ENCODE measurements around the gene SH3D19.

Gene SH3D19

DNA sequence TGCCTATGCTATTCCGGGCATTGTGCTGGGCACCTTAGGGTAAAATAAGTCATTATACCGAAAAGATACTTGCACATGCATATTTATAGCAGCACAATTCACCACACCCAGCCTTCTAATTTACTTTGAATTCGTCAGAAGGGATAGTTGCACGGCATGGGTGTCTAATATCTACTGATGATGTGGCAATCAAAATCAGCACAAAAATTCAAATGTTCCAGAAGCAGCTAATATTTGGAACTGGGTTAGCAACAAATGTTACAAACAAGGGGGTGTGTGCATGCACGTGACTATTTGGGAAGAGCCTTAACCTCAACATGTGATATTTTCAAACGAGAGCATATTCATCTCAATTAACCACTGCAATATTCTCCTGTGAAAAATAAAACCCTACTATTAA is 128.2 kb downstream of the SH3D19 start:
- no peak for DNase-seq (ENCODE audit: low read depth)

DNA sequence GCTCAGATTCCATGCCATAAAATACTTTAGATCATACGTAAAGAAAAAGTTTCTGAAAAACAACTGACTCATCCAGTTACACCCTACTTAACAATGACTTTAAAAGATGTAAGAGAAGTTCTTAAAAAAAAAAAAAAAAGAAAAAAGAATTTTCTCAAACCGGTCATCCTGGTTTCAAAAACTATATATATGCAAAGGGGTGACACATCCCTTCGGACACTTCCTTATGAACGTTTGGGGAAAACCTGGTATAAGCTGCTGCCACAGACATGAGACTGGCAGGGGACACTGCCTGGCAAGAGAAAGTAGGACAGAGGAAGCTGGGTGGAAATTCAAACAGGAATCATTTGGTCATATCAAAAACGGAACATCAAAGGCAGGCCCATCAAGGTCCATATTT is 129.6 kb downstream of the SH3D19 start:
- DNase-seq (ENCODE audit: low read depth): no peak

DNA sequence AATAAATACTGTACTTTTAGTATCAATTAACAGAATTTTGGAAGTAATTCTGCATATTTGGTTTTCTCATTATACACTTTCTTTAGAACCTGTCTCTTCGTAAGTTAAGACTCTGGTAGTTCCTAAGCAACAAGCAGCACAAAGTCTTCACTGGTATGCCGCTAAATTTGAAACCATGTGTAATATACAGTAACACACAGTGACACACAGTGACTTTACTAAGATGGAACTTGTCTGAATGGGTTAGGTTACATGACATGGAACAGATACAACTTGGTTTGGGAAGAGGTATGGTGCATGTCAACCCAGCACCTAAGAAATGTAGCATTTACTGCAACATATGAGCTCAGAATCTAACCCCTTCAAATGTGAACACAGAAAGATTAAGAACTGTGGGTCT is 132.0 kb downstream of the SH3D19 start:
- no peak for DNase-seq (ENCODE audit: low read depth)

DNA sequence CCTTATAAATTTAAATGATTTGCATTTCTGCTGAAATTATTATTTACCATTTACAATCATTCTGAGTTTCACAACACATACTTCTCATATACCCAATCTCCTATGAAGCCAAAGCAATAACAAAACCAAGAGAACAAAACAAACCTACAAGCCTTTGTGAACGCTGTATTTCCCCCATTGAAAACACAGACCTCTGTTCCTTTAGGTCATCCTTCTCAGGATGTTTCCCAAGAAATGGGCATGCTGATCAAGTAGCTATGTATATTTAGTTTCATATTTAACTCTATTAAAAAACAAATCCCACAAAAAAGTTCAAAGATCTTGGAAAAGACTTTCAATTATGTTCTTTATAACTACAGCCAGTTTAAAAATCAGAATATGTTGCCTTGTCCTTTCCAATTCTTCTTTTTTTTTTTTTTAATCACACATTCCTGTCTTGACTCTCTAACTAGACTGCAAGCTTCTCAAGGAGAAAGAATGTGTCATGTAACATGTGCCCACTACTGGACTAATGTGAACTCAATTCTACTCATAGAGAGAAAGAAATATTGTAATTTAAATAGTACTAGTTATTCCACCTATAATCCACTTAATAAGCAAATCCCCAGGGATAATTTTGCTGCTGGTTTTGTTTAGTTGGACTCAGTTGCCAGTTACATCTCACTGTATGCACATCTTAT is 132.7 kb downstream of the SH3D19 start:
- DNase-seq (ENCODE audit: low read depth): no peak

DNA sequence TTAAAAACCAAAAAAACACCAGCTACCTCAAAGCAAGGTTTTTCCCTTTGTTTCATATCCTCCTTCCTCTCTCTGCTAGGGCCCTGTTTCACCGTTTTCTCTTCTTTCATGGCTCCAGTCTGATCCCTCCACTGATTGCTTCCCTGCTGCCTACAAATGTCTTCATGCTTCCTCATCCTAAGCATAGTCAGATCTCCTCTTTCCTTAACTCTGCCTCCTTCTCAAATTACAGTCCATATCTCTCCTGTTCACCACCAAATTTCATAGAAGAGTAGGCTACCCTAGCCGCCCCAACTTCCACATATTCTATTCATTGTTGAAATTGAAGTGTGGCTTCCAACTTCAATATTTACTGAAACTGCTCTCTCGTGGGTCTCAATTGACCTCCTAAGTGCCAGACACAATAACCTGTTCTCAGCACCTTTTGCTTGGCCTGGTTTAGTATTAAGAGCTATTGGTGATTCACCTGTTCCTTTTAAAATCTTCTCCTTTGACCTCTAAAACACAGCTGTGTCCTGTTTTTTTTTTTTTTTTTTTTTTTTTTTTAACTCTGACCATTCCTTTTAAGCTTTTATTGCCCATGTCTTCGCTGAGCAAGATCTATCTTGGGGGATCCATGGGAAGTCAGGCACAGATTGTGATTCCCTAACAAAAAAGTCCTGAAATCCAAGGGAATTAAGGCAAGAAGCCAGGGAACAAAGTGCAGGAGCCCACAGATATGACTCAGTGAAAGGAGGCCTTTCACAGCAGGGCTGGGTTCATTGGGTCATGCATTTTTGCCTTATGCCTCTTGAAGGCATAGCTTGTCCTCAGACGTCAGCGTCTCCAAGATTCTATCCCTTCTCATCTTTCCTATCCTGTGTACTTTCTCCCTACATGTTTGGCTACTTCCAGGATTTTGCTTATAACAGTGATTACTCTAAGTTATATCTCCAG is 140.6 kb downstream of the SH3D19 start:
- no peak for DNase-seq (ENCODE audit: low read depth)

DNA sequence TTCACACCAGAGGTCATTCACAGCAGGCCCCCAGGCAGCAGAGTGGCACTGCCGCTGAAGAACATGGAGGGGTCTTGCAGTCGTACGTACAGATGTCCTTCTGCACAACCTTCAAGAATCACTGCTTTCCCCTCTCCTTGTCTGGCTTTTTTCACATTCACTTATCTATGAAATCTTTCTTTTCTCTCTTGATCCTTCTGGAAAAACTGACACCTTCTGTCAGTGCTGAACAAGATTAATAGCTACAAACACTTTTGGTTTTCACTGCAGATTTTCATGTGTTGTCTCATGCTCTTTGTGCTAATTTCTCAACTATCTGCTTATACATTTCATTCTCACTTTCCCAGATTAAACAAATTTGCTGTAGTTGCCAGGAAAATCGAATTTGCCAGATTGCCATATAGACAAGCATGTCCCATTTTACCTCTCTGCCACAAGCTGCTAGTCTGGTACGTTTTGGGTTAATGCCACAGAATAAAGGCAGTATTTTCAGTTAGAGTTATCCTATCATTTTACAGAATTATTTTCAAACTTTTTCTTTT is 142.9 kb downstream of the SH3D19 start:
- no peak for DNase-seq (ENCODE audit: low read depth)

DNA sequence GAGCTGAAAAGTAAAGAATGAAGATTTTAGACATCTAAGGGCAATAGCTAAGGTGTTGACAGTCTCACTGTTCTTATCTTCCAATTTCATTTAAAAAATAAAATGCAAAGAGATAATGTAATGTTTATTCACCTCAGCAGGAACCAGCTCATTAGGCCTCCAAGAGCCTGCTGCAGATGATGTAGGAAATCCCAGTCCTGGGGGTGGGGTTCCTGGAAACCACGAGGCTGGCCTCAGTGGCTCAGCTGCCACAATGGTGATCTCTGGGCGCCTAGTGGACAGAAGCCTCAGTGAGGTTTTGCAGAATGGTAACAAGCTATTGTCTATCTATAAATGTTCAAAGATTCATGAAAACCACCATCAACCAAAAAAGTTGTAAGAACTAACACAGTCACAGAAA is 148.7 kb downstream of the SH3D19 start:
- no peak for DNase-seq (ENCODE audit: low read depth)

DNA sequence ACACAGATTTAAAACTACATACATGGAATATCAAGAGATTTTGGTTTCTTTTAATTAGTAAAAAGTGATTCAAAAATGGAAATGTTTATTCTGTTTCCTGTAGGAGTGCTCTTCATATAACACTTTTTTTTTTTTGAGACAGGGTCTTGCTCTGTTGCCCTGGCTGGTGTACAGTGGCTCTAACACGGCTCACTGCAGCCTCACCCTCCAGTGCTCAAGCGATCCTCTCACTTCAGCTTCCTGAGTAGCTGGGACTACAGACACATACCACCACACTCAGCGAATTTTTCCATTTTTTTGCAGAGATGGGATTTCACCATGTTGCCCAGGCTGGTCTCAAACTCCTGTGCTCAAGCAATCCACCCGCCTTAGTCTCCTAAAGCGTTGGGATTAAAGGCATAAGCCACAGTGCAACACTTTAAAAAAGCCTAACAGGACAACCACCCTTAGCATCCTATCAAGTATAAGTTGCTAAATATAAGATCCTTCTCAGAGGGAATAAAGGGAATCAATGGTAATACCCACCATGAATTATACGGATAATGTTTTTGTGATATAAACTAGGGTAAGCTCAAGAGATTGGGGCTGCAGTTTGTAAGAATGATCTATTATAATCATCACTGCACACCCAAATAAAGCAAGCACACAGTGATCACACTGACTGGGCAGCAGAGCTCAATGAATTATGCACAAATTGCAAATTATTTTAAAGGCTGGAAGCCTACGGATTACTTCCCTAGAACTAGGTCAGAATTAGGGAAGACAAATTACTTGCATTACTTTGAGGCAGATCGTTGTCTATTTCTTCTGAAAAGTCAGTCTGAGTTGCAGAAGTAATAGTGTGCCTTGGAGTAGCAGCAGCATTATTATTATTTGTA is 149.4 kb downstream of the SH3D19 start:
- DNase-seq (ENCODE audit: low read depth): no peak

DNA sequence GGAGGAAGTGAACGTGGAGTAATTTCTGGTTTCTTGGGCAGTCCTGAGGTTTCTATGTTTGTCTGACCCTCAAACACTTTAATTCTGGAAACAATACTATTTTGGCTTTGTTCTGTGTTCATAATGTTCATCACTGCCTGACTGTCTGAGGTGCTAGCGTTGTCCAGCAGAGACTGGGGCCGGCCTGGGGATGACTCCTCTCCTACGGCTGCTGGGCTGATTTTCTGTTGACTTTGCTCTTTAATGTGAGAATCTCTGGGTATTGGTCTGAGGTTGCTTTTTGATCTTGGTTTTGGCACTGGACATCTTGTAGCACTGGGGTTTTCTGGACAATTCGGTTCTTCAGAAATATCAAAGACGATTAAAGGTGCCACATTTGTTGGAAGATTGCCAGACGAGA is 150.2 kb downstream of the SH3D19 start:
- no peak for DNase-seq (ENCODE audit: low read depth)

DNA sequence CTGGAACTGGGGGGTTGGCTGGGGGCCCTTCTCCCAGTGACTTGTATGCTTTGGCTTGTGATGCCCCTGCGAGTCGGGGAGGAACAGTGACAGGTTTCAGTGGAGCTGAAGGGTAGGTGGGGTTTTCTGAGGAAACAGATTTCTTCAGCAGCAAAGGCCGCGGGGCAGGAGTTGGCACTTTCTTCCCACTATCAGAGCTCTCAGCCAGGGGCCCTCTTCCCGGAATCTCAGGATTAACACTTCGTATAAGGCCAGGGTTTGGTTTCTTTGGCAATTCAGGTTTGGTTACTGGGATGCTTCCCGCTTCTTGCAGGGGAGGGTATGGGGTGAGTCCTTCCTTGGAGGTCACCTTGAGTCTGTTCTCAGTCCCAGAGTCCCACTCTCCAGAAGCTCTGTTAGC is 150.6 kb downstream of the SH3D19 start:
- no peak for DNase-seq (ENCODE audit: low read depth)

DNA sequence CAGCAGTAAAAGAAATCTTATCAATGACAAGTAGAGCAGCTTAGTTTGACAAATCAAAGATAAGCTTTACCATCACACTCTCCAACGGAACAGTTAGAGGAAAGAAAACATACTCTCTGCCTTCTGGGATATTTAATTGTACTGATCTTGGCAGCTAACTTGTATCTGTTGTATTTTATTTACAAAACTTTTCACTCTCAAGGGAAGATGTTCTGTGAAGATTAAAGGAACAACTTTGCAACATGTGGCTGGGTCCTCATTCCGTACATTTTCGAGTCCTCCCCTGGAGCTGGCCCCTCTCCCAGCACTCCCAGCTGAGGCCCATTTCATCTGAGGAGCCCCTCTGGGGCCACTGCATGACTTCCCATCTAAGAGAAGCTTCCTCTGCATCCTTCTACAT is 151.5 kb downstream of the SH3D19 start:
- no peak for DNase-seq (ENCODE audit: low read depth)

DNA sequence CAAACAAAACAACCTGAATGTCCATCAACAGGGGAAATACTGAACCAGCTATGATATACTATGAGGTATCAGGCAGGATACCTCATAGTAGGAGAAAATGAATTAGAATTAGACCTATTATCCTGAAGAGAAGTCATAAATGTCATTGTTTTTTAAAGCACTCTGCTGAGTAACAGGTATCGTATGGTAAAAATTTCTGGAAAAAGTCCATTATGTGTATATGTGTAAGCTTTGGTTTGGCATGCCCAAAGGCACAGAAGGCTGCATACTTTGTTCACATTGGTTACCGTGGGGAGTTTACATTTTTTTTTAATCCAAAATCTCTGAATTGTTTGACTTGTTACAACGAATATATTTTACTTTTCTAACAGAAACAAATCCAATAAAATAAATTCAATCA is 155.5 kb downstream of the SH3D19 start:
- no peak for DNase-seq (ENCODE audit: low read depth)

DNA sequence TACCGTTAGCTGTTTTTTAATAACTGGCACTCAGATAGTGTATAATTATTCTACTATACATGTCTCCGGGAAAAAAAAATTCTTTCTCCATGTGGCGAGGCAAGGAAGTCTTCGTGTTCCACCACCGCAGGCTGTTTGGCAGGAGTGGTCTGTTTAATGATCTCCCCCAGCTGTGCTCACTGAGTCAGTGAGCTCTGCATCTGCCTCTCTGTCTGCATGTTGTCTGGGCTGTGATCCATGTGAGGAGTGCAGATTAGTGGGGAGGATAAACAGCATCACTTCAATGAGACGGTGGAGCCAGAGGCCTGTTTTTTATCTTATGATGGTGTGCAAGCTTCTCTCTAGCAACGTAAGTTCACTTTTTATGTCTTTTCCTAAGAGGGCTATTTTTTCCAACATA is 156.2 kb downstream of the SH3D19 start:
- no peak for DNase-seq (ENCODE audit: low read depth)

DNA sequence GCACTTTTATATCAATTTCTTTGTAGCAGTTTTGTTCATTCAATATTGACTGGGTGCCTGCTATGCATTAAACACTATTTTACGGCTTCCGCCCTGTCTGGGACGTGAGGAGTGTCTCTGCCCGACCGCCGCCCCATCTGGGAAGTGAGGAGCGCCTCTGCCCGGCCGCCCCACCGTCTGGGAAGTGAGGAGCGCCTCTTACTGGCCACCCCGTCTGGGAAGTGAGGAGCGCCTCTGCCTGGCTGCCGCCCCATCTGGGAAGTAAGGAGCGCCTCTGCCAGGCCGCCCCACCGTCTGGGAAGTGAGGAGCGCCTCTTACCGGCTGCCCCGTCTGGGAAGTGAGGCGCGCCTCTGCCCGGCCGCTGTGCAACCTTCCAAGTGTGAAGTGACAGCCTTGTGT is 157.8 kb downstream of the SH3D19 start:
- DNase-seq (ENCODE audit: low read depth): no peak

DNA sequence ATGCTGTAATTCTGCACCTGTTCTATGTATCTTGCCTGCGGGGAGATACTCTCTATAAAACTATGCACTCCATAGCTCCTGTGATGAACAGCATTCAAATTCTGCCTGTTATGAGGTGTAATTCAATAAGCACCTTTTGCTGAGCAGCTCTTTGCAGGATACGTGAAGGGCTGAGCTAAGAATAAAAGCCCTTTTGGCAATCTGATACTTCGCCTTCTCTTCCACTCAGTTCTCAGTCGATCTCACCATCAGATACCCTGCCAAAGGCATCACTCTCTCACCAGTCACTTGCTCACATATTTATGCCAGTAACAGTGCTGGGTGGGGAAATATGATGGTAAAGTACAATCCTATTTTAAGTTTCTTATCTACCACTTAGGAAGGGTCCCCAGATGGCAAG is 158.8 kb downstream of the SH3D19 start:
- DNase-seq (ENCODE audit: low read depth): no peak

DNA sequence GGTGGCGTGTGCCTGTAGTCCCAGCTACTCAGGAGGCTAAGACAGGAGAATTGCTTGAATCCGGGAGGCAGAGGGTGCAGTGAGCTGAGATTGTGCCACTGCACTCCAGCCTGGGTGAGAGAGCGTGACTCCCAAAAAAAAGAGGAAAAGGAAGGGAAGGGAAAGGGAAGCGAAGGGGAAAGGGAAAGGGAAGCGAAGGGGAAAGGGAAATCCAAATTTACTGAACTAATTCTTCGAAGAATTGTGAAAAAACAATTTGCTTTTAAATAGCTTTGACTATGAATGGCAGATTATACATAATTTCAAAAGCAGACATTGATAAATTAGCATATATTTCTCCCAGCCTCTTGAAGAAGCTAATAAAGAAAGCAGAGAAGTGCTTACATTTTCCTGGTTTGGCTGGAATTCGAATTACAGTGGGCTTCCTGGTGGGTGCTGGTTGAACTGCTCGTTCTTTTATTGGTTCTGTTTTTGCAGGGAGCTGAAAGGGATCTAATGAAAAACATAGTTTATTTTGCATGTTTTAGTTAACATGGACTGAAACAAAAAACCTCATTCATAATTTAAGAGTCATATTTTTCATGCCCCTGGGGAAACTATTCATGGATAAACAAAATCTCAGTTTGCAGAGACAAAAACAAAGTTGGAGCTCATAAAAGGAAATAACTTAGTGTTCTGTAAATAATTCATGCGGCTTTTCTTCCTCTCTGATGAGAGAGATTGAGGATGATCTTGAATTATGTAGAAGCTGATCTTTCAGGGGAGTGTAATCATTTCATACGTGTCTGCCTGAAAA is 160.0 kb downstream of the SH3D19 start:
- DNase-seq (ENCODE audit: low read depth): no peak

DNA sequence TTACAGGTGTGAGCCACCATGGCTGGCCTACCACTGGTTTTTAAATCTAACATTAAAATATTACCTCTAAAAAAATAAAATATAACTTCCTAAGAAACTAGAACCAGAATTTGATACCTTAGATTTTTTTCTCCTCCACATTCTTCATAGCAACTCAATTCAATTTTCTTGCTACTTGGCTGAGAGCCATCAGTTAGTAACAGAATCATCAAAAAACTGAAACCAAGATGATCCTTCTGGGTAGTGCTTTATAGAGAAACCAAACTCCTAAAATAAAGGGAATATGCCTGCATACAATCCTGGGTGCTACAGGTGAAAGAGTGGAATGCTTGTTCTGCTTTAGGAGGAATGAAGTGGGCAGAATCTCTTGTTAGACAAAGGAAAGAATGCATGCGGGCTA is 161.6 kb downstream of the SH3D19 start:
- no peak for DNase-seq (ENCODE audit: low read depth)

DNA sequence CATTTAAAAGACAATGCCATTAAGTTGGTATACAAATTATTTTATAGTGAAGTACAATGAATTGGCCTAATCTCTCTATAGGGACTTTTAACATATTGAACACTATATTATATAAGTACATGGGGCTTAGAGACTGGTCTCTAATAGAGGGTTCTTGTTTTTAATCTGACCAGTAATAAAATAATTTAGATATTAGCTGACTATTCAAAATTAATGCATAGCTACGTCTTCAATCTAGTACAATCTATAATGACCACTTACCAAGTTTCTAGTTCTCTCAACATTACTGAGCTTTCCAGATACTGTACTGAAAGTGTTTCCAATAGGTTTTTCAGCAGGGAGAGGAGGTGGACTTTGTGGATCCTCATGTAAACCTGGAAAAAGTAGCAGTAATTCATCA is 166.4 kb downstream of the SH3D19 start:
- DNase-seq (ENCODE audit: low read depth): no peak

DNA sequence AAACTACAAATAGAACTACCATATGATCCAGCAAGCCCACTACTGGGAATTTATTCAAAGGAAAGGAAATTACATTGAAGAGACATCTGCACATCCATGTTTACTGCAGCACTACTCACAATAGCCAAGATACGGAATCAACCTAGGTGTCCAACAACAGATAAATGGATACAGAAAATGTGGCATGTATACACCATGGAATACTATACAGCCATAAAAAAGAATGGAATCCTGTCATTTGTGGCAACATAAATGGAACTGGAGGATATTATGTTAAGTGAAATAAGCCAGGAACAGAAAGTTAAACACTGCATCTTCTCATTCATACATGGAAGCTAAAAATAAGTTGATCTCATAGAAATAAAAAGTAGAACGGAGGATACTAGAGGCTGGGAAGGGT is 167.9 kb downstream of the SH3D19 start:
- DNase-seq (ENCODE audit: low read depth): no peak

DNA sequence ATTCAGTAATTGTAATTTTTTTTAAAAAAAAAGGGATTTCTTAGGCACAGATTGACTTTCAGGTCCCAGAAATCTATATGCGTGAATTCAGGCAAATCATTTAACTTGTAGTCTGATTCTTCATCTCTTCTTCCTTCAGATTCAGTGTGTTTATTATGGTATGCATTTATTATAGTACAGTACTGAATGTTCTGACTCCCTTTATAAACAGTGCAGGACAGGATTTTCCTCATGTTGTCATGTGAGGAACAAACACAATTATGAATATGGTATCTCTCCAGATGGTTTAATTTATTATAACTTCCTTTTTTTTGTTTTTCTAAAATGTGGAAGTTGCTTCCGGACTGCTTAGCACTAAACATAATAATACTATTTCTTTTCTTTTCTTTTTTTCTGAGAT is 171.8 kb downstream of the SH3D19 start:
- DNase-seq (ENCODE audit: low read depth): no peak

DNA sequence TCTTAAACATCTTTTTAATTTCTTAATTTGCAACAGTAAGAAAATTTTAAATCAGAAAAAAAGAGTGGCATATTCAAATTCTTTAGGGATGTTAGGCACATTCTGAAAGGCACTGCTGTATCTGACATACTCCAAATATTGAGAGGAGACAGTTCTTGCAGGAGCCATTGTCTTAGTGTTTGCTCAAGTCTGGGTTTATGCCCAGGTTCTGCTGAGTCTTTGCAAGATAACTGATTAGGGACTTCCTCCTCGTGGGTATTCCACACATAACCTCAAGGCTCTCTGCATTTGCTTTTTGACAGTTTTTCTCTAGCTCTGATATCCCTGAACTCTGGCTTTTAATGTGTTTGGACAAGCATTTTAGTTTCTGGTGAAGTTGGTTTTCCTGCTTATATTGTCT is 173.4 kb downstream of the SH3D19 start:
- DNase-seq (ENCODE audit: low read depth): no peak

Data from activated T-cell treated with anti-CD3 and anti-CD28 coated beads for 1 hour (primary cell).